Measurements from ENCODE around the gene ARHGAP6.

Gene ARHGAP6

DNA sequence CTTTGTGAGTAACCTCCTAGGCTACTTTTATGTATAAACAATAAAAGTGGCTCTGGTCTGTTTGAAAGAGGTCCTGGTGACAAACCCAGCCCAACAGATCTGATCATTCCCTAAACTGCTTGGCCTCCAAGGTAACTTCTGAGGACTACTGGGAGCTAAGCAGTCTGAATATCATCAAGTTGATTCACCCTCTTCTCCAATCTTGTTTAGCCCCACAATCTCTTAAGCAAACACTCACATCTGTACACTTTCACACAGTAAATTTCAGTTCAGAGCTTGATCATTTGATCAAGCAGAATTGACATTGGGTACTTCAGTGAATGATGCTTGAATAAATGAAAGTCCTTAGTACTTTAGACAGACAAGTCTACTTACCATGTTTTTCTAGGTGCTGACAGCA, 479.9 kb downstream of the ARHGAP6 start:
- TF ChIP-seq, protein P1, sequence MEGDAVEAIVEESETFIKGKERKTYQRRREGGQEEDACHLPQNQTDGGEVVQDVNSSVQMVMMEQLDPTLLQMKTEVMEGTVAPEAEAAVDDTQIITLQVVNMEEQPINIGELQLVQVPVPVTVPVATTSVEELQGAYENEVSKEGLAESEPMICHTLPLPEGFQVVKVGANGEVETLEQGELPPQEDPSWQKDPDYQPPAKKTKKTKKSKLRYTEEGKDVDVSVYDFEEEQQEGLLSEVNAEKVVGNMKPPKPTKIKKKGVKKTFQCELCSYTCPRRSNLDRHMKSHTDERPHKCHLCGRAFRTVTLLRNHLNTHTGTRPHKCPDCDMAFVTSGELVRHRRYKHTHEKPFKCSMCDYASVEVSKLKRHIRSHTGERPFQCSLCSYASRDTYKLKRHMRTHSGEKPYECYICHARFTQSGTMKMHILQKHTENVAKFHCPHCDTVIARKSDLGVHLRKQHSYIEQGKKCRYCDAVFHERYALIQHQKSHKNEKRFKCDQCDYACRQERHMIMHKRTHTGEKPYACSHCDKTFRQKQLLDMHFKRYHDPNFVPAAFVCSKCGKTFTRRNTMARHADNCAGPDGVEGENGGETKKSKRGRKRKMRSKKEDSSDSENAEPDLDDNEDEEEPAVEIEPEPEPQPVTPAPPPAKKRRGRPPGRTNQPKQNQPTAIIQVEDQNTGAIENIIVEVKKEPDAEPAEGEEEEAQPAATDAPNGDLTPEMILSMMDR (IDR thresholded peaks at IDR 0.05; ENCODE audit: low read depth, low read length), result no peak

GRCh38 chrX:11180571-11180970, 485.1 kb downstream of the ARHGAP6 start:
- TF ChIP-seq, protein P1 (IDR thresholded peaks at IDR 0.05; ENCODE audit: low read depth, low read length), result no peak
- no peak overlapping the region for H3K4me3 ChIP-seq (ENCODE audit: low read depth, low read length)

More for the DNA sequence above, 479.9 kb downstream of the ARHGAP6 start:
- H3K4me3 ChIP-seq (ENCODE audit: low read depth, low read length), result no peak overlapping the region

GRCh38 chrX:11172415-11172814, 493.3 kb downstream of the ARHGAP6 start:
- TF ChIP-seq, protein P1 (IDR thresholded peaks at IDR 0.05; ENCODE audit: low read depth, low read length), result no peak
- no peak overlapping the region for H3K4me3 ChIP-seq (ENCODE audit: low read depth, low read length)

DNA sequence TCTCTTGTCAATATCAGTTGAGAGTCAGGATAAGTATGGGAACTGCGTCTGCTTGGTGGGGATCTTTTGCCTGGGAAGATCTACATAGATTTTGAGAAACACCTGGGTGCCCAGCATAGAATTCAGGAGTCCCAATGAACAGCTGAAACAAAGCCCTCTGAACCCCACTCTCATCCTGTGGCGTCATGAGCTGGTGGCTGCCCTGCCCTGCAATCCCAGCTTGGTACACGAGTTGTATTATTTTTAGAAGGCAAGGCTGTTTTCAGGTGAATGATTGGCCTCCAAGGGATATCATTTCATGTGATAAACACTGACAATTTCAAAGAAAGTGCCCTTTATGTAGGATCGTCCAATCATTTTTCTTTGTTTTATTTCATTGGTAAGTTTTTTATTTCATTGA, 493.8 kb downstream of the ARHGAP6 start:
- TF ChIP-seq, protein P1 (IDR thresholded peaks at IDR 0.05; ENCODE audit: low read depth, low read length), result no peak
- H3K4me3 ChIP-seq (ENCODE audit: low read depth, low read length), result no peak overlapping the region

GRCh38 chrX:11164433-11164832, 501.3 kb downstream of the ARHGAP6 start:
- TF ChIP-seq, protein P1 (IDR thresholded peaks at IDR 0.05; ENCODE audit: low read depth, low read length), result no peak
- H3K4me3 ChIP-seq (ENCODE audit: low read depth, low read length), result no peak overlapping the region

DNA sequence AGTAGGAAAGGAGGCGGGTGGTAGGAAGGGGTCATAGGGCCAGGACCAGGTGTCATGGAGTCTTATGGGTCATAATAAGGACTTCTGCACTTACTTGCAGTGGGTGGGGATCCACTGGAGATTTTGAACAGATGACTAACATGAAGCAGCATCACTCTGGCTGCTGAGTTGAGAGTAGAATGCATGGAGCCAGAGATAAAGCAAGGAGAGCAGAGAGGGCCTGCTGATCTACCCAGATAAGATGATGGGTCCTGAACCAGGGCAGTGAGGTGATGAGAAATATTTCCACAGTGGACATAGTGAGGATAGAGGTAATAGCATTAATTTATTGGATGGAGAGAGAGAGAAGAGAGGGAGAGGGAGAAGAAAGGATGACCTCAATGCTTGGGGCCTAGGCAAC, 506.6 kb downstream of the ARHGAP6 start:
- no peak overlapping the region for H3K4me3 ChIP-seq (ENCODE audit: low read depth, low read length)
- TF ChIP-seq, protein P1 (IDR thresholded peaks at IDR 0.05; ENCODE audit: low read depth, low read length), result no peak

- no peak overlapping the region for H3K4me3 ChIP-seq (ENCODE audit: low read depth, low read length)
- TF ChIP-seq, protein P1 (IDR thresholded peaks at IDR 0.05; ENCODE audit: low read depth, low read length), result no peak
Observed at GRCh38 chrX:11151799-11152559, 513.7 kb downstream of the ARHGAP6 start.
